Bladder microvascular endothelial cell (primary cell): ENCODE measurements around the gene FAM47A. TPM values are rescaled to one million over a fixed set of nuclear protein-coding genes. Genes with fewer than 3 reads are reported as not detected.

ENCODE experiments used
- total RNA-seq: library from RNA; depleted of rRNA; stranded (reverse); fragments of >200 nt; gene quantifications from 2 replicates; pipeline ENCODE4 v1.2.3, GENCODE V29; 2014

The FAM47A gene
- not detected in 2 replicates for total RNA-seq

GRCh38 chrX:34132028-34132427 lies at the start of gene FAM47A:
Gene FAM47A, minus strand, starts transcription at chrX:34132314. Its CDS starts 36 bp downstream, at chrX:34132278.

